GM19395 (cell line): ENCODE measurements around the gene SPECC1.
A peak's percentile ranks its signal among the peaks of the same experiment; 100 is the strongest.

Source experiments
- ATAC-seq: cut with Tn5 transposase; IDR thresholded peaks from one replicate; pipeline ENCODE4 v1.9.1; 2021; ENCODE audit warnings: mild to moderate bottlenecking, moderate library complexity; ENCODE audit not compliant: unreplicated experiment

SPECC1 gene

GRCh38 chr17:20121359-20122253 lies 112.4 kb downstream of the SPECC1 start:
- no peak for ATAC-seq

- no peak for ATAC-seq
Observed at GRCh38 chr17:20122254-20122879, 113.2 kb downstream of the SPECC1 start.

- ATAC-seq = no peak
Observed at GRCh38 chr17:20123209-20123608, 114.0 kb downstream of the SPECC1 start.

GRCh38 chr17:20125724-20126123 lies 116.6 kb downstream of the SPECC1 start:
- no peak for ATAC-seq

DNA sequence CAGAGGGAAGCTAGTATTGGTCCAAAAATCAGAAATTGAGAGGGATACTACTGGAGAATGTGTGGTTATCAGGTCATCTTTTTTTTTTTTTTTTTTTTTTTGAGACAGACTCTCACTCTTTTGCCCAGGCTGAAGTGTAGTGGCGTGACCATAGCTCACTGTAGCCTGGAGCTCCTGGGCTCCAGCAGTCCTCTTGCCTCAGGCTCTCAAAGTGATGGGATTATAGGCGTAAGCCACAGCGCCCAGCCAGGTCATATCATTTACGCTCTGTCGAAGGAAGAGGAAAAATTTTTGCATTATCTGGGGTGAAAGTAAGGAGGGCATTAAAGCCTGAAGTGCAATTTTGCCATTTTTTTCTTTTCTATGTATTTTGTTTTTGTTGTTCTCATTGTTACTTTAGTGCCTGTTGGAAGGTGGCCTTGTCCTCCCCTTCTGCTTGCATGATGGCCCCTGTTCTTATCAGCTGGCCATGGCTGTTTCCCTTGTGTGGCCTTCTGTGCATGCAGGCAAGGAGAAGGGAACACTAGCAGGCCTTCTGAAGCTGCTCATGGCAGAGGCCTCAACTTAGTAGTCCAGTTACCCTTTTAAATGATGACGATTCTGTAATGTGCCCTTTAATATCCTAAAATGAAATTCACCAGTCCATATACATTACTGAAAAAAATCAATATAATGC lies 118.3 kb downstream of the SPECC1 start:
- ATAC-seq = no peak

GRCh38 chr17:20128036-20128667 lies 119.0 kb downstream of the SPECC1 start:
- ATAC-seq = no peak

DNA sequence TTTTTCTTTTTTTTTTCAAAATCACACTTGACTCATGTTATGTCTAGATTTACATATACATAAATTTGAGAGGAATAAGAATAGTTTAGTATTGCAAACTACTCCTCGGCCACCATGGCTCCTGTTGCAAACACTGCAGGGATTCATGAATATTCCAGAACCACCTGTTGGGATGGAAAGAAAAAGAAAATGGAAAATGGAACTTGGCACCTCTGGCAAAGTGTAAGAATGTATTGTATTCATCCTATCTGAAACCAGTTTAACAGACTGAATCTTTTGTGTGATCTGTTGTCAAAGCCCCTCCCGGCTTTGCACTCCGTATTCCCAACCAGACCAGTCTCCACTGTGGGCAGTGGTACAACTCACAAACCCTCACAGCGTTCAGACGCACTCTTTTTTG lies 124.4 kb downstream of the SPECC1 start:
- ATAC-seq = no peak

GRCh38 chr17:20141198-20141972 lies 132.2 kb downstream of the SPECC1 start:
- ATAC-seq = no peak

DNA sequence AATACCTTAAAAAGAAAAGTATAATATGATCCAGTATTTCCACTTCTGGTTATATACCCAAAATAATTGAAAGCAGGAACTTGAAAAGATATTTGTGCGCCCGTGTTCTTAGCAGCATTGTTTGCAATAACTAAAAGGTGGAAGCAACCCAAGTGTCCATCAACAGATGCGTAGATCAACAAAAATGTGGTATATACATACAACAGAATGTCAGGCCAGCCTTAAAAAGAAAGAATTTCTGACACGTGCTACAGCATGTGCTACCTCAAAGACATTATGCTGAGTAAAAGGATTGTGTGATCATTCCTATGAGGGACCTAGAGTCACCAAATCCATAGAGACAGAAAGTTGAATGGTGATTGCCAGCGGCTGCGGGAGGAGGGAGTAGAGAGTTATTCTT lies 133.1 kb downstream of the SPECC1 start:
- no peak for ATAC-seq

GRCh38 chr17:20143740-20144139 lies 134.6 kb downstream of the SPECC1 start:
- no peak for ATAC-seq

GRCh38 chr17:20145567-20145966 lies 136.4 kb downstream of the SPECC1 start:
- ATAC-seq = no peak

- ATAC-seq = no peak
Observed at GRCh38 chr17:20149251-20149650, 140.1 kb downstream of the SPECC1 start.

DNA sequence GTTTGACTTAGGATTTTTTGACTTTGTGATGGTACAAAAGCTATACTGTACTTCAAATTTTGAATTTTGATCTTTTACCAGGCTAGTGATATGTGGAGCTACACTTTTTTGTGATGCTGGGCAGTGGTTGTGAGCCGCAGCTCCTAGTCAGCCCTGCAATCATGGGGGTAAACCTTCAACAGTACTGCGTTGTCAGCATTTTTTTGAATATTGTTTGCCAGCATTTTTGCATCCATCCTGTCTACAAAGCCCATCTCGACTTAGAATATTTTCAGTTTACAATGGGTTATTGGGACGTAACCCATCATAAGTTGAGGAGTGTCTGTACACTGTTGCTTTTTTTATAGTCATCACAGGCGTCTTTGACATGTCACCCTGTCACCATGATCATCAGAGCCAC lies 142.0 kb downstream of the SPECC1 start:
- no peak for ATAC-seq

- no peak for ATAC-seq
Observed at GRCh38 chr17:20153231-20153630, 144.1 kb downstream of the SPECC1 start.

DNA sequence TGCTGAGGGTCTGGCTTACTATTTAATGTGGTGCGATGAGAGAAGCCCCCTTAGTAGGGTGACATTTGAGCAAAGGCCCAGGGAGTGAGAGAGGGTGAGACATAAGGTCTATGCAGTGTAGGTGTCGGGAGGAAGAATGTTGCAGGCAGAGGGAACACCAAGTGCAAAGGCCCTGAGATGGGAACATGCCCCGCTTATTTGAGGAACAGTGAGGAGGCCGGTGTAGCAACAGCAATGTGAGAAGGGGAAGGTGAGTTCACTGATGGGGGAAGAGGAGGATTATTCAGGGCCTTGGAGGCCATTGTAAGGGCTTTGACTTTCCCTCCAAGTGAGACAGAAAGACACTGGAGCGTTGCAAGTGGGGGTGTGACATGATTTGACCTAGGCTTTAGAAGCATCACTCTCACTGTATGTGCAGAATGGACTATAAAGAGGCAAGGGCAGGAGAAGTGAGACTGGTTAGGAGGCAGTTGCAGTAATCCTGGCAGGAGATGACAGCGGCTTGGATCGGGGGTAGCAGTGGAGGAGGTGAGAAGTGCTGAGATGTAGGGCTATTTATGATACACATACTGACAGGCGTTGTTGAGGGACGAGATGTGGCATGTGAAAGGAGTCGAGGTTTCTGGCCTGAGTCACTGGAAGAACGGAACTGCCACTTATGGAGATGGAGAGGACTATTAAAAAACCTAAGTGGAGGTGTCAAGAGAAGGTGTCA lies 145.3 kb downstream of the SPECC1 start:
- ATAC-seq = no peak

GRCh38 chr17:20155258-20156195 lies 146.4 kb downstream of the SPECC1 start:
- ATAC-seq = peak; percentile 91

DNA sequence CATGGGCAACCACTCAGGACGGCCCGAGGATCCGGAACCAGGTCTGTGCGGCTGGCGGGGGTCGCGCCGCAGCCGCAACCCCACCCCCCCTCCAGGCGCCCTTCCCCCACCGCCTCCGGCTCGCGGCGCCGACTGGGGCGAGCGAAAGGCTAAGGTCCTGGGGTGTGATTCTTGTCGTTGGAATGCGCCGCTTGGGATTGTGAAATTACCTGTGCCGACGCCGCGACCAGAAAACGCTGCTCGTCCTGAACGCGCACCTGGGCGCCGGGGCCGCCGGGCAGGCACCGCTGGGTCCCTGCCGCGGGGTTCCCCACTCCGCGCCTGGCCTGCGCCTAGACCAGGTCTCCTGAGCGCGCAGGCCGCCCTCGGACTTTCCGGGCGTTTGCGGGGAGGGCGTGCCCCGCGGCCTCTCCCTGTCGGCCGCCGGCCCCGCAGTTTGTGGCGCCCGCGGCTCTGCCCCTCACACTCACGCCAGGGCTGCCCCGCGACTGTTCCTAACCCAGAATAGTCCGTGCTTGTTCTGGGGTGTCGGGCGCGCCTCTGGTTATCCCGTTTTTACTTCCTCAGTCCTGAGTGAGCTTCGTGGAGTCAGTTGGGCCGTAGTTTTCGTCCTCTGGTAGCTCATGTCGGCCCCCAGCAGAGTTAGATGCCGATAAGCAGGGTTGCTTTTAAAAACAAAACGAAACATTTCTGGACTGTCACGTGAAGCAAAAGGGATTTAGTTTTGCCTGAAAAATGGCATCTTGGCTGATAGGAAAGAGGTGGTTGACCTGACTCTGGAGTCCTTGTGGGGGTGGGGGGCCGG lies 147.2 kb downstream of the SPECC1 start:
- ATAC-seq = peak; percentile 31

DNA sequence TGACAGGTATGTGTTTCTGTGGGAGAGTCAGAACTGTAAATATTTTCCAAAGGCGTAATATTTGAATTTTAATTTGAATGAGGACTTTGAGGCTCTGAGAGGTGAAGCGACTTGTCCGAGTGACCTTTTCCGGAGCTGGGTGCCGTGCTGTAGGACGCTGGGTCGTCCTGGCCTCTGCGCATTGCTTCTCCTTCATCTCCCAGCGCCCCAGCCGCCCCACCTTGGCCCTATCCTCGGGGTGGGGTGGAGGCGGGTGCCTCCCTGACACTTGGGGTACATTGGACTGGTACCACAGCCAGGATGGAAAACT lies 147.8 kb downstream of the SPECC1 start:
- no peak for ATAC-seq
